ENCODE results near the gene SIX4. TPM values are rescaled to one million over a fixed set of nuclear protein-coding genes. Genes with fewer than 3 reads are reported as not detected.

SIX4 gene
- total RNA-seq, 1 donor from 2014 or later, result 0.20 TPM

Other genes with a start within 250 kb of the SIX4 start
- gene C14orf39, start 238.3 kb downstream of the SIX4 start, total RNA-seq, result not detected
- not detected for gene SIX6, start 215.2 kb downstream of the SIX4 start, total RNA-seq
- gene SIX1, start 74.9 kb downstream of the SIX4 start, total RNA-seq, result 0.12 TPM
- 25.3 TPM for gene MNAT1, start 10.4 kb upstream of the SIX4 start, total RNA-seq